HG03520 (cell line): ENCODE results near the gene AMN.
"Not testable (repeated sequence)": the region's sequence is repeated elsewhere in the genome, so short reads cannot be mapped to it uniquely, and the experiment has no call there.

Source experiments
- ATAC-seq: cut with Tn5 transposase; IDR thresholded peaks from one replicate; pipeline ENCODE4 v1.9.1; 2021; ENCODE audit warnings: mild to moderate bottlenecking, moderate library complexity; ENCODE audit not compliant: unreplicated experiment

AMN gene

GRCh38 chr14:102922490-102923200 is at the start of gene AMN:
AMN (plus strand) TSS chr14:102922663; CDS start chr14:102922689, 26 bp downstream.
- ATAC-seq, result no peak

- no peak for ATAC-seq
Measured at GRCh38 chr14:102873131-102873530, 49.3 kb upstream of the AMN start.

GRCh38 chr14:102873546-102874061 is 48.9 kb upstream of the AMN start:
- no peak for ATAC-seq

- no peak for ATAC-seq
Measured at GRCh38 chr14:102875652-102876051, 46.8 kb upstream of the AMN start.

- not testable (repeated sequence) for ATAC-seq
Measured at GRCh38 chr14:102877511-102877910, 45.0 kb upstream of the AMN start.

- no peak for ATAC-seq
Measured at GRCh38 chr14:102878174-102878969, 44.1 kb upstream of the AMN start.

GRCh38 chr14:102878970-102879460 is 43.4 kb upstream of the AMN start:
- no peak for ATAC-seq

GRCh38 chr14:102882226-102882906 is 40.1 kb upstream of the AMN start:
- no peak for ATAC-seq

GRCh38 chr14:102883089-102883541 is 39.3 kb upstream of the AMN start:
- no peak for ATAC-seq

GRCh38 chr14:102883554-102883953 is 38.9 kb upstream of the AMN start:
- ATAC-seq, result no peak

- ATAC-seq, result no peak
Measured at GRCh38 chr14:102885737-102886447, 36.6 kb upstream of the AMN start.

- ATAC-seq, result no peak
Measured at GRCh38 chr14:102888748-102889147, 33.7 kb upstream of the AMN start.

- ATAC-seq, result no peak
Measured at GRCh38 chr14:102889615-102890014, 32.8 kb upstream of the AMN start.

- ATAC-seq, result no peak
Measured at GRCh38 chr14:102891111-102891510, 31.4 kb upstream of the AMN start.

GRCh38 chr14:102891556-102891955 is 30.9 kb upstream of the AMN start:
- no peak for ATAC-seq

GRCh38 chr14:102892651-102893050 is 29.8 kb upstream of the AMN start:
- ATAC-seq, result no peak

- no peak for ATAC-seq
Measured at GRCh38 chr14:102893452-102893851, 29.0 kb upstream of the AMN start.

GRCh38 chr14:102896735-102897134 is 25.7 kb upstream of the AMN start:
- not testable (repeated sequence) for ATAC-seq

GRCh38 chr14:102897299-102898027 is 25.0 kb upstream of the AMN start:
- ATAC-seq, result no peak

- ATAC-seq, result no peak
Measured at GRCh38 chr14:102898298-102898697, 24.2 kb upstream of the AMN start.
